ENCODE results near the gene FHL3. TPM values are rescaled to one million over a fixed set of nuclear protein-coding genes. Genes with fewer than 3 reads are reported as not detected.

FHL3 gene
- total and polyA plus RNA-seq, 2 of the 8 experiments (the other 6 are each of a cell fraction or from before 2014, with no cell fraction given): 14.3 to 35.6 TPM

DNA sequence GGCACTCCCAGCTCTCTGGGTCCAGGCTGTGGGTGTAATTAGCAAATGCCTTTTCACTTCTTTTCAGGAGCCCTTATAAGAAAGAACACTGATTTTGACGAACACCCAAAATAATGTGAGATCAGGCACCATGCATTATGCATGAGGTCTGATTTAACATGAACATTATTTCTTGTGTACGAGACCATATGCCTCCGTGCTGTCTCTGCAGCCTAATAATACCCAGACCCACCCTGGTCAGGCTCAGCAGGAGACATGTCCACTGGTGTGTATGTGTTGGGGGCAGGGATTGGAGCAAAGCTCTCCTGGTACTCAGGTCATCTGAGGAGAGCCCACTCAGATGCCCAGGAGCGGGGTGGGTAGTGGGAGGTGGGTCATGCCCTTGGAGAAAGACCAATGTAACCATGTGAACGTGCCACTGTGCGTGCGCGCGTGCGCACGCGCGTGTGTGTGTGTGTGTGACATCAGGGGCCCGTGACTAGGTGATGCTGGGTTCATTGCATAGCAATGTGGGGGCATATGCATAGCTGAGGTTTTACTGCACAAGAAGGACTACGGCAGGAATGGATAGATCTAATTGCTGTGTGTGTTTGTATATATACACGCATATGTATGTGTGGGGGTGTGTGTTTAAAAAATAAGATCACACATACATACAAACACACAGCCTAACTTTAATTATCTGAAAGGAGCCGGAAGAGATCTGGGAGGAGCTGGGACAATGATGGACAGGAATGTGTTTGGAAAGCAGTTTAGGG is 34.2 kb upstream of the FHL3 start:
- Histone ChIP-seq H3K4me2 (ENCODE audit: insufficient read depth in 1 of 2, low read depth in 2 of 2, low read length in 2 of 2) (no peak overlapping the region), H2BK15ac (ENCODE audit: low read length) (no peak overlapping the region), H3K4me3 (ENCODE audit: extremely low read depth in 1 of 4, insufficient read depth in 2 of 4, low read depth in 3 of 4, low read length in 4 of 4) (no peak overlapping the region), H3K79me1 (ENCODE audit: low read depth, low read length) (peaks cover 2% of the 10 kb centered on the region; the same call in 1 of the 2 replicates), H2BK12ac (ENCODE audit: low read depth, low read length) (no peak overlapping the region), H3K9ac (replicated peaks in 1 of 4; ENCODE audit: extremely low read depth in 1 of 4, low read depth in 3 of 4, low read length in 3 of 4) (no peak overlapping the region), H3K18ac (ENCODE audit: extremely low read depth, low read length) (no peak overlapping the region), H3K14ac (ENCODE audit: insufficient read length) (no peak overlapping the region), H4K5ac (ENCODE audit: insufficient read length, low read depth, low read length) (no peak overlapping the region), H3K9me3 (ENCODE audit: insufficient read depth in 2 of 2, low read depth in 1 of 2, low read length in 1 of 2) (no peaks in the 10 kb centered on the region; a peak in 1 of 4 replicates), H3K79me2 (ENCODE audit: control insufficient read depth in 1 of 2, insufficient read depth in 2 of 2, low read length in 2 of 2) (peaks cover 0 to 15% of the 10 kb centered on the region in 2 experiments; a peak in 2 of 4 replicates), H3K27me3 (replicated peaks in 1 of 4; ENCODE audit: control insufficient read depth in 3 of 4, extremely low read depth in 1 of 4, insufficient read depth in 3 of 4, low read length in 3 of 4) (peaks cover 3 to 14% (median 8%) of the 10 kb centered on the region in 4 experiments; a peak in 6 of 7 replicates), H3K4me1 (replicated peaks in 1 of 4; ENCODE audit: control insufficient read depth in 3 of 4, insufficient read depth in 4 of 4, low read length in 3 of 4) (peaks cover 0 to 5% (median 4%) of the 10 kb centered on the region in 4 experiments; a peak in 4 of 7 replicates), H4K91ac (replicated peaks; ENCODE audit: insufficient read length, low read length) (no peak overlapping the region), H3K56ac (replicated peaks; ENCODE audit: insufficient read length, low read depth, low read length) (no peak overlapping the region), H2BK20ac (ENCODE audit: low read length) (no peak overlapping the region), H4K20me1 (replicated peaks in 1 of 2; ENCODE audit: control insufficient read depth in 1 of 2, insufficient read depth in 2 of 2, low read length in 2 of 2) (peaks cover 11 to 12% of the 10 kb centered on the region in 2 experiments), H2BK5ac (ENCODE audit: low read depth, low read length) (no peak overlapping the region), H3K4ac (replicated peaks; ENCODE audit: insufficient read length, low read depth, low read length) (no peak overlapping the region), H2AK5ac (ENCODE audit: low read depth, low read length) (no peak overlapping the region), H2AFZ (ENCODE audit: low read length) (no peak overlapping the region), H3K36me3 (ENCODE audit: control insufficient read depth in 2 of 4, insufficient read depth in 4 of 4, low read length in 3 of 4) (peaks cover 0 to 10% (median 0%) of the 10 kb centered on the region in 4 experiments; a peak in 1 of 8 replicates), H3K23ac (ENCODE audit: insufficient read length) (no peak overlapping the region), H2BK120ac (replicated peaks; ENCODE audit: low read depth, low read length) (no peak overlapping the region), H3K23me2 (ENCODE audit: low read depth, low read length) (peaks cover 10% of the 10 kb centered on the region; the same call in 1 of the 2 replicates), H3K27ac (ENCODE audit: low read depth, low read length) (no peak overlapping the region), H4K8ac (ENCODE audit: extremely low read depth, insufficient read depth, low read length) (no peak overlapping the region)
- no peak for FAIRE-seq
- 93% methylated on average over 17 of the region's 17 CpGs; no CpG with 5 or more reads in 1 of the 2 experiments for WGBS, 2 experiments (ENCODE audit: extremely low coverage in 1 of 2, insufficient coverage in 1 of 2, insufficient read length in 1 of 2, insufficient replicate concordance in 2 of 2, low coverage in 1 of 2, low lambda C conversion rate in 2 of 2, missing lambda C conversion rate in 1 of 2)
- POLR2A ChIA-PET (ENCODE audit: partially characterized antibody): interaction anchor here (0.6 to 7.6 kb wide), 5 partner anchors 8 to 954 kb away, joined by 3 to 59 read pairs (median 3); partner anchors contain the start of gene POU3F1
- DNase-seq (ENCODE audit: low read depth in 1 of 2, low spot score in 2 of 2): no peak
- CTCF ChIA-PET (ENCODE audit: partially characterized antibody): interaction anchor here (0.6 to 5.8 kb wide), 16 partner anchors 9 to 543 kb away, joined by 3 to 32 read pairs (median 4); no protein-coding TSS in a partner anchor
- TF ChIP-seq TAF7 (optimal IDR thresholded peaks at IDR 0.05; ENCODE audit: borderline replicate concordance, low read depth, low read length) (no peak), CHD1 (IDR thresholded peaks at IDR 0.05; ENCODE audit: low read depth, low read length) (no peak), ZNF274 (IDR thresholded peaks at IDR 0.05; ENCODE audit: borderline replicate concordance, extremely low read depth, low read length) (no peak), NRF1 (IDR thresholded peaks at IDR 0.05; ENCODE audit: low read depth, low read length) (no peak), CBX5 (IDR thresholded peaks at IDR 0.05; ENCODE audit: low read depth, low read length) (no peak), FOSL1 (IDR thresholded peaks at IDR 0.05; ENCODE audit: insufficient read depth, low read depth, low read length) (no peak), KDM4A (IDR thresholded peaks at IDR 0.05; ENCODE audit: low read depth, low read length, severe bottlenecking) (no peak), EP300 (IDR thresholded peaks at IDR 0.05; ENCODE audit: borderline replicate concordance in 1 of 2, low read depth in 2 of 2, low read length in 2 of 2) (no peak), POLR2A (IDR thresholded peaks at IDR 0.05; ENCODE audit: control extremely low read depth in 1 of 2, low read depth in 2 of 2, low read length in 2 of 2) (no peak)
- TF ChIP-seq, protein P1, sequence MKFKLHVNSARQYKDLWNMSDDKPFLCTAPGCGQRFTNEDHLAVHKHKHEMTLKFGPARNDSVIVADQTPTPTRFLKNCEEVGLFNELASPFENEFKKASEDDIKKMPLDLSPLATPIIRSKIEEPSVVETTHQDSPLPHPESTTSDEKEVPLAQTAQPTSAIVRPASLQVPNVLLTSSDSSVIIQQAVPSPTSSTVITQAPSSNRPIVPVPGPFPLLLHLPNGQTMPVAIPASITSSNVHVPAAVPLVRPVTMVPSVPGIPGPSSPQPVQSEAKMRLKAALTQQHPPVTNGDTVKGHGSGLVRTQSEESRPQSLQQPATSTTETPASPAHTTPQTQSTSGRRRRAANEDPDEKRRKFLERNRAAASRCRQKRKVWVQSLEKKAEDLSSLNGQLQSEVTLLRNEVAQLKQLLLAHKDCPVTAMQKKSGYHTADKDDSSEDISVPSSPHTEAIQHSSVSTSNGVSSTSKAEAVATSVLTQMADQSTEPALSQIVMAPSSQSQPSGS (IDR thresholded peaks at IDR 0.05; ENCODE audit: low read length): no peak
